Measurements from ENCODE around the gene PAX5.

DNA sequence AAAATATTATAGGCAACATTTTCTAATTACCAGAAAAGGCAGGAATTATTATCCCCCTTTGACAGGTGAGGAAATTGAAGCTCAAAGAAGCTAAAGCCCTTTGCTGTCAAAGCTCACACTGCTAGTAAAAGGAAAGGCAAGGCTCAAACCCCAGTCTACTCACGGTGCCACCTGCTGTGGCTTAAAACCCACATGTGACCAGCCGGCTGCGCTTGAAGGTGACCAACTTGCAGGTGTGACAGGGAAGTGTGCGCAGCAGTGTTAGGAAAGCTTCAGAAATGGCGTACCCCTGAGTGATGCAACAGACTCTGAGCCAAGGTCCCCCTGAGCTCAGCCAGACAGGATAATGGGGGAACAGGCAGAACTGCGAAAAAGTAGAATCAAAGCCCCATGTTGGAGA is 45.2 kb downstream of the PAX5 start:
- TF ChIP-seq, protein P1, sequence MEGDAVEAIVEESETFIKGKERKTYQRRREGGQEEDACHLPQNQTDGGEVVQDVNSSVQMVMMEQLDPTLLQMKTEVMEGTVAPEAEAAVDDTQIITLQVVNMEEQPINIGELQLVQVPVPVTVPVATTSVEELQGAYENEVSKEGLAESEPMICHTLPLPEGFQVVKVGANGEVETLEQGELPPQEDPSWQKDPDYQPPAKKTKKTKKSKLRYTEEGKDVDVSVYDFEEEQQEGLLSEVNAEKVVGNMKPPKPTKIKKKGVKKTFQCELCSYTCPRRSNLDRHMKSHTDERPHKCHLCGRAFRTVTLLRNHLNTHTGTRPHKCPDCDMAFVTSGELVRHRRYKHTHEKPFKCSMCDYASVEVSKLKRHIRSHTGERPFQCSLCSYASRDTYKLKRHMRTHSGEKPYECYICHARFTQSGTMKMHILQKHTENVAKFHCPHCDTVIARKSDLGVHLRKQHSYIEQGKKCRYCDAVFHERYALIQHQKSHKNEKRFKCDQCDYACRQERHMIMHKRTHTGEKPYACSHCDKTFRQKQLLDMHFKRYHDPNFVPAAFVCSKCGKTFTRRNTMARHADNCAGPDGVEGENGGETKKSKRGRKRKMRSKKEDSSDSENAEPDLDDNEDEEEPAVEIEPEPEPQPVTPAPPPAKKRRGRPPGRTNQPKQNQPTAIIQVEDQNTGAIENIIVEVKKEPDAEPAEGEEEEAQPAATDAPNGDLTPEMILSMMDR (conservative IDR thresholded peaks at IDR 0.05), result no peak
- TF ChIP-seq ZFX (IDR thresholded peaks at IDR 0.05), result no peak
